DND-41 (cell line): Measurements from ENCODE around the gene POU2F3.

ENCODE experiments used
- ATAC-seq: fragments of 200-7000 bp; cut with Tn5 transposase; 3 replicates; pipeline ENCODE4 v1.9.1; 2021; ENCODE audit warnings: low read depth; ENCODE audit not compliant: insufficient read depth
- DNase-seq: peaks from one replicate; pipeline ENCODE4 v3.0.0-alpha.2; 2020
- H2AFZ ChIP-seq: 2 replicates; pipeline ENCODE4 v1.6.0; 2012; ENCODE audit warnings: low read depth, low read length
- H3K27ac ChIP-seq: 2 replicates; pipeline ENCODE4 v1.5.1; 2012; ENCODE audit warnings: low read length, inconsistent platforms
- H3K27me3 ChIP-seq: fragments of 200-600 bp; sonication (generic); 2 replicates; pipeline ENCODE4 v1.6.0; 2012; ENCODE audit warnings: low read length, mild to moderate bottlenecking, inconsistent platforms; ENCODE audit not compliant: insufficient read depth, poor library complexity
- H3K36me3 ChIP-seq: 2 replicates; pipeline ENCODE4 v1.5.1; 2012; ENCODE audit warnings: low read length, inconsistent platforms; ENCODE audit not compliant: insufficient read depth
- H3K4me1 ChIP-seq: 2 replicates; pipeline ENCODE4 v1.5.1; 2012; ENCODE audit warnings: mild to moderate bottlenecking, low read length; ENCODE audit not compliant: insufficient read depth
- H3K4me2 ChIP-seq: 2 replicates; pipeline ENCODE4 v1.6.0; 2012; ENCODE audit warnings: mild to moderate bottlenecking, moderate library complexity, low read length, inconsistent platforms; ENCODE audit not compliant: insufficient read depth
- H3K4me3 ChIP-seq, 2 experiments: fragments of 200-600 bp in 1 of 2; shearing (Covaris generic) in 1 of 2; 2 replicates each; pipeline ENCODE4 v1.5.1; 2012 to 2016; ENCODE audit warnings: inconsistent platforms in 2 of 2, low read length in 2 of 2, mild to moderate bottlenecking in 2 of 2, low read depth in 1 of 2, moderate library complexity in 1 of 2
- H3K79me2 ChIP-seq: 2 replicates; pipeline ENCODE4 v1.6.0; 2012; ENCODE audit warnings: low read length, inconsistent platforms; ENCODE audit not compliant: insufficient read depth
- H3K9ac ChIP-seq: 2 replicates; pipeline ENCODE4 v1.6.0; 2012; ENCODE audit warnings: low read depth, mild to moderate bottlenecking, inconsistent platforms, low read length, moderate library complexity
- H3K9me3 ChIP-seq: 2 replicates; pipeline ENCODE4 v1.5.1; 2012; ENCODE audit warnings: low read length, moderate library complexity, mild to moderate bottlenecking, inconsistent platforms; ENCODE audit not compliant: insufficient read depth, severe bottlenecking
- H4K20me1 ChIP-seq: 2 replicates; pipeline ENCODE4 v1.6.0; 2012; ENCODE audit warnings: low read length; ENCODE audit not compliant: insufficient read depth
- CTCF ChIP-seq: IDR thresholded peaks from 2 replicates; pipeline ENCODE4 v1.5.1; 2012; ENCODE audit warnings: borderline replicate concordance, low read length, moderate library complexity, mild to moderate bottlenecking; ENCODE audit not compliant: poor library complexity, severe bottlenecking; ENCODE audit errors: extremely low read depth
- EZH2 ChIP-seq: IDR thresholded peaks from 3 replicates; pipeline ENCODE4 v1.6.1; 2012; ENCODE audit warnings: borderline replicate concordance, low read depth, mild to moderate bottlenecking, moderate library complexity, low read length, inconsistent platforms; ENCODE audit not compliant: severe bottlenecking

The POU2F3 gene

GRCh38 chr11:120261321-120261720 is 21.4 kb downstream of the POU2F3 start:
- DNase-seq (no peak), ATAC-seq (no peak)
- Histone ChIP-seq H3K27me3 (peaks cover 20% of the 10 kb centered on the region), H3K36me3 (no peaks in the 10 kb centered on the region), H3K9me3 (no peaks in the 10 kb centered on the region), H4K20me1 (no peaks in the 10 kb centered on the region), H3K4me1 (no peaks in the 10 kb centered on the region), H3K9ac (no peak overlapping the region), H3K79me2 (no peaks in the 10 kb centered on the region), H3K27ac (no peak overlapping the region), H3K4me3 (no peak overlapping the region), H3K4me2 (no peak overlapping the region), H2AFZ (no peak overlapping the region)
- TF ChIP-seq CTCF (no peak), EZH2 (no peak)

GRCh38 chr11:120261931-120262330 is 22.0 kb downstream of the POU2F3 start:
- Histone ChIP-seq H4K20me1 (no peaks in the 10 kb centered on the region), H3K27ac (no peak overlapping the region), H3K9me3 (no peaks in the 10 kb centered on the region), H3K9ac (no peak overlapping the region), H3K4me1 (no peaks in the 10 kb centered on the region), H3K4me2 (no peak overlapping the region), H3K27me3 (peaks cover 22% of the 10 kb centered on the region), H3K36me3 (no peaks in the 10 kb centered on the region), H3K79me2 (no peaks in the 10 kb centered on the region), H2AFZ (no peak overlapping the region), H3K4me3 (no peak overlapping the region)
- ATAC-seq, result no peak
- no peak for TF ChIP-seq EZH2
- TF ChIP-seq CTCF, result no peak
- DNase-seq, result no peak

GRCh38 chr11:120267319-120267718 is 27.4 kb downstream of the POU2F3 start:
- Histone ChIP-seq H2AFZ (no peak overlapping the region), H3K9me3 (no peaks in the 10 kb centered on the region), H3K36me3 (no peaks in the 10 kb centered on the region), H3K4me3 (no peak overlapping the region), H3K9ac (no peak overlapping the region), H3K27ac (no peak overlapping the region), H3K79me2 (no peaks in the 10 kb centered on the region), H4K20me1 (no peaks in the 10 kb centered on the region), H3K4me2 (no peak overlapping the region), H3K27me3 (peaks cover 34% of the 10 kb centered on the region), H3K4me1 (no peaks in the 10 kb centered on the region)
- DNase-seq (no peak), ATAC-seq (no peak)
- TF ChIP-seq EZH2, result no peak
- no peak for TF ChIP-seq CTCF

- peaks cover 34% of the 10 kb centered on the region for H3K27me3 ChIP-seq
- no peaks in the 10 kb centered on the region for H3K9me3 ChIP-seq
- H3K9ac ChIP-seq, result no peak overlapping the region
- H3K27ac ChIP-seq, result no peak overlapping the region
- no peak overlapping the region for H2AFZ ChIP-seq
- DNase-seq (no peak), ATAC-seq (no peak)
- H3K36me3 ChIP-seq, result no peaks in the 10 kb centered on the region
- no peak for TF ChIP-seq EZH2
- TF ChIP-seq CTCF, result no peak
- no peak overlapping the region for H3K4me3 ChIP-seq
- H3K4me1 ChIP-seq, result no peaks in the 10 kb centered on the region
- H3K4me2 ChIP-seq, result no peak overlapping the region
- H4K20me1 ChIP-seq, result no peaks in the 10 kb centered on the region
- H3K79me2 ChIP-seq, result no peaks in the 10 kb centered on the region
Observed at GRCh38 chr11:120268686-120269085, 28.7 kb downstream of the POU2F3 start.
